Measurements from ENCODE around the gene CIBAR2. TPM values are rescaled to one million over a fixed set of nuclear protein-coding genes. Genes with fewer than 3 reads are reported as not detected.
A peak's percentile ranks its signal among the peaks of the same experiment; 100 is the strongest.

The CIBAR2 gene
- total RNA-seq, 3 donors from 2014 or later (not counting 1 experiment from before 2014, with no cell fraction given), result not detected

DNA sequence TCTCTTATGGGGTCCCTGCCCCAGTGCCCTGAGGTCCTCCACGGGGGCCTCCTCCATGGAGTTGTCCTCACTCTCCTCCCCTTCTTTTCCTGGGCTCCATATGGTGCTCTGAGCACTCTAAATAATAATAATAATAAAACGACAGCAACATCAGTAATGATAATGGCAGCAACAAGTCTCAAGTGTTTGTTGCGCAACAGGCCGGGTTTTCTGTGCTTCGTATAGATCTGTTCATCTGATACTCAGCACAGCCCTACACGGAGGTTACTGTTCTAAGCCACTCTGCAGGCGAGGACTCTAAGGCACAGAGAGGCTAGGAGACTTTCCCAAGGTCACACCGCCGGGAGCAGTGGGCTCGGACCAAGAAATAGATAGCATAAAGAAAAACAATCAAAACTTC, 13.7 kb downstream of the CIBAR2 start:
- peak overlapping the region; percentile 52 to 93 for H3K27ac Mint-ChIP-seq
- no peaks in the 10 kb centered on the region for H3K27me3 Mint-ChIP-seq (ENCODE audit: low read depth in 2 of 2)

DNA sequence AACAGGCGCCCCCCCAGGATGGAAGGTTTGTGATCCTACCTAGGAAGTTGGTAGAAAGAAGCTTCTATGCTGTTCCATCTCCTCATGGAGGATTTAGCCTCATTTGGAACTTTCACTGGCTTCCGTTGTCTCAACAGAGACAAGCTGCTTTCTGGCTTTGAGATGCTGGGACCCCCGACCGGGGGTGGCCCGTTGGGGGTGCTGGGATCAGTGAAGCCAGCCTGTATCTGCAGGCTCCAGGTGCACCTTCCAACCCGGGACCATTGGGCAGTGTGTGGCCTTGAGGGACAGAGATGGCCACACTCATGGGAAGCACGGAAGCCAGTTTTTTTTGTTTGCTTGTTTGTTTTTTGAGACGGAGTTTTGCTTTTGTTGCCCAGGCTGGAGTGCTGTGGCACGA, 15.4 kb downstream of the CIBAR2 start:
- Mint-ChIP-seq H3K27me3 (ENCODE audit: low read depth in 2 of 2) (no peaks in the 10 kb centered on the region), H3K4me1 (peaks cover 24 to 32% of the 10 kb centered on the region in 2 donors), H3K27ac (no peak overlapping the region), H3K4me3 (no peak overlapping the region), H3K9me3 (no peaks in the 10 kb centered on the region), H3K36me3 (no peaks in the 10 kb centered on the region)
- H3K36me3 ChIP-seq (ENCODE audit: control insufficient read depth, insufficient read depth, low read length), result no peaks in the 10 kb centered on the region
- no peaks in the 10 kb centered on the region for H3K9me3 ChIP-seq (ENCODE audit: control insufficient read depth, insufficient read depth, low read length)
- TF ChIP-seq, protein P1, sequence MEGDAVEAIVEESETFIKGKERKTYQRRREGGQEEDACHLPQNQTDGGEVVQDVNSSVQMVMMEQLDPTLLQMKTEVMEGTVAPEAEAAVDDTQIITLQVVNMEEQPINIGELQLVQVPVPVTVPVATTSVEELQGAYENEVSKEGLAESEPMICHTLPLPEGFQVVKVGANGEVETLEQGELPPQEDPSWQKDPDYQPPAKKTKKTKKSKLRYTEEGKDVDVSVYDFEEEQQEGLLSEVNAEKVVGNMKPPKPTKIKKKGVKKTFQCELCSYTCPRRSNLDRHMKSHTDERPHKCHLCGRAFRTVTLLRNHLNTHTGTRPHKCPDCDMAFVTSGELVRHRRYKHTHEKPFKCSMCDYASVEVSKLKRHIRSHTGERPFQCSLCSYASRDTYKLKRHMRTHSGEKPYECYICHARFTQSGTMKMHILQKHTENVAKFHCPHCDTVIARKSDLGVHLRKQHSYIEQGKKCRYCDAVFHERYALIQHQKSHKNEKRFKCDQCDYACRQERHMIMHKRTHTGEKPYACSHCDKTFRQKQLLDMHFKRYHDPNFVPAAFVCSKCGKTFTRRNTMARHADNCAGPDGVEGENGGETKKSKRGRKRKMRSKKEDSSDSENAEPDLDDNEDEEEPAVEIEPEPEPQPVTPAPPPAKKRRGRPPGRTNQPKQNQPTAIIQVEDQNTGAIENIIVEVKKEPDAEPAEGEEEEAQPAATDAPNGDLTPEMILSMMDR (IDR thresholded peaks at IDR 0.05), result no peak
- WGBS (ENCODE audit: insufficient coverage), result 88% methylated on average over 9 of the region's 9 CpGs
- H3K4me1 ChIP-seq (ENCODE audit: control insufficient read depth, insufficient read depth, low read length), result peaks cover 29% of the 10 kb centered on the region
- intact Hi-C loops (cut with micrococcal nuclease), result no loop called here
- no peak overlapping the region for H3K27ac ChIP-seq (ENCODE audit: low read length)
- H3K27me3 ChIP-seq (ENCODE audit: control insufficient read depth, insufficient read depth, low read length), result no peaks in the 10 kb centered on the region
- DNase-seq, result no peak
- ATAC-seq, result no peak
- no peak overlapping the region for H3K4me3 ChIP-seq (ENCODE audit: low read length)

More for the DNA sequence above, 13.7 kb downstream of the CIBAR2 start:
- peaks cover 40 to 48% of the 10 kb centered on the region in 2 donors for H3K4me1 Mint-ChIP-seq
- WGBS (ENCODE audit: insufficient coverage), result 88% methylated on average over 10 of the region's 10 CpGs
- H3K9me3 Mint-ChIP-seq, result no peaks in the 10 kb centered on the region
- no peaks in the 10 kb centered on the region for H3K36me3 Mint-ChIP-seq
- no peak overlapping the region for H3K27ac ChIP-seq (ENCODE audit: low read length)
- peak overlapping the region; percentile 29 for H3K4me3 Mint-ChIP-seq
- H3K27me3 ChIP-seq (ENCODE audit: control insufficient read depth, insufficient read depth, low read length), result no peaks in the 10 kb centered on the region
- no peak for ATAC-seq
- no peak overlapping the region for H3K4me3 ChIP-seq (ENCODE audit: low read length)
- peaks cover 45% of the 10 kb centered on the region for H3K4me1 ChIP-seq (ENCODE audit: control insufficient read depth, insufficient read depth, low read length)
- TF ChIP-seq, protein P1 (IDR thresholded peaks at IDR 0.05), result no peak
- no peaks in the 10 kb centered on the region for H3K9me3 ChIP-seq (ENCODE audit: control insufficient read depth, insufficient read depth, low read length)
- H3K36me3 ChIP-seq (ENCODE audit: control insufficient read depth, insufficient read depth, low read length), result no peaks in the 10 kb centered on the region
- intact Hi-C loops (cut with micrococcal nuclease), result no loop called here
- no peak for DNase-seq

DNA sequence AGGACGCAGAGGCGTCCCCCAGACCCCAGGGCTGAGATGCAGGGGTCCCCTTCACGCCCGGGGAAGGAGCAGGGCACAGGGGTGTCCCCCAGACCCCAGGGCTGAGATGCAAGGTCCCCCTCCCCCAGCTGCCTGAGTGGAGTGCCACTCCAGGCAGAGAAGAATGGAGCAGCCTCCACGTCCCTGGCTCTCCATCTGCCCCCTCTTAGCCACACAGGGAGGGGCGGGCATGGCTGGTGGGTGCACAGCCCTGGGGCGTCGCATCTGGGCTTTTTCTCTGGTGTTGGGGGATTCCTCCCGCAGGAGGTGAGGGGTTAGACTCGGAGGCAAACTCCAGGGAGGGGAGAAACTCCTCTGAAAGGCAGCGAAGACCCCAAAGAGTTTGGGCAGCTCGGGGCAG, 17.5 kb downstream of the CIBAR2 start:
- no peak for DNase-seq
- no peak for ATAC-seq
- H3K36me3 ChIP-seq (ENCODE audit: control insufficient read depth, insufficient read depth, low read length), result no peaks in the 10 kb centered on the region
- no peaks in the 10 kb centered on the region for H3K27me3 Mint-ChIP-seq (ENCODE audit: low read depth in 2 of 2)
- intact Hi-C loops (cut with micrococcal nuclease), result no loop called here
- H3K4me3 ChIP-seq (ENCODE audit: low read length), result no peak overlapping the region
- no peaks in the 10 kb centered on the region for H3K36me3 Mint-ChIP-seq
- WGBS (ENCODE audit: insufficient coverage), result 85% methylated on average over 12 of the region's 12 CpGs
- no peaks in the 10 kb centered on the region for H3K9me3 ChIP-seq (ENCODE audit: control insufficient read depth, insufficient read depth, low read length)
- no peaks in the 10 kb centered on the region for H3K27me3 ChIP-seq (ENCODE audit: control insufficient read depth, insufficient read depth, low read length)
- no peak overlapping the region for H3K27ac Mint-ChIP-seq
- TF ChIP-seq, protein P1 (IDR thresholded peaks at IDR 0.05), result no peak
- H3K27ac ChIP-seq (ENCODE audit: low read length), result no peak overlapping the region
- H3K4me1 Mint-ChIP-seq, result peaks cover 9 to 15% of the 10 kb centered on the region in 2 donors
- H3K4me1 ChIP-seq (ENCODE audit: control insufficient read depth, insufficient read depth, low read length), result peaks cover 25% of the 10 kb centered on the region
- no peaks in the 10 kb centered on the region for H3K9me3 Mint-ChIP-seq
- H3K4me3 Mint-ChIP-seq, result no peak overlapping the region

DNA sequence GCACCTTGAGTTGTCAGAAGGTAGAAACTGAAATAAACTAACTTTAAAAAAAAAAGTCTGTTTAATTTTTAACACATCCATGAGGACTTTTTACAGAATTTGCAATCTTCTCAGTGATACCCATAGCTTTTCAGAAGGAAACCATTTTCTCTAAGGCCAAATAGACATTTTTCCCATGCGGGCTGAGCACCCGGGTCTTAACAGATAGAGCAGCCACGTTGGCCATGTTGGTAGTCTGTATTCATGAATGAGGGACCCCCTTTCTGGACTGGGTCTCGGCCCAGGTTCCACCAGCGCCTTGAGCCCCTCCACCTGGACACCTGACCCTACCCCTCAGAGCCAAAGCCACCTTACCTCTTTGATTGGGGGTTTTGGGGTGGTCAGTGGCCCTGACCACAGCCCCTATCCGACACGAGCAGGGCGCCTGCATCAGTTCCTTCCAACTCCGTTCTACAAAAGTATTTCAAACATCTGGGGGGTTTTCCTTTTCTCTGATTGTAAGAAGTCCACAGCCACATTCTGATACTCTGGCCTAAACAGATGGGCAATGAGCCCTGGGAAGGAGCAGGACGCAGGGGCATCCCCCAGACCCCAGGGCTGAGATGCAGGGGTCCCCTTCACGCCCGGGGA, 18.0 kb downstream of the CIBAR2 start:
- Mint-ChIP-seq H3K4me1 (peaks cover 7 to 12% of the 10 kb centered on the region in 2 donors), H3K36me3 (no peaks in the 10 kb centered on the region), H3K27ac (no peak overlapping the region), H3K9me3 (no peaks in the 10 kb centered on the region), H3K4me3 (no peak overlapping the region), H3K27me3 (ENCODE audit: low read depth in 2 of 2) (no peaks in the 10 kb centered on the region)
- Histone ChIP-seq H3K27me3 (ENCODE audit: control insufficient read depth, insufficient read depth, low read length) (no peaks in the 10 kb centered on the region), H3K4me3 (ENCODE audit: low read length) (no peak overlapping the region), H3K27ac (ENCODE audit: low read length) (no peak overlapping the region), H3K36me3 (ENCODE audit: control insufficient read depth, insufficient read depth, low read length) (peaks cover 2% of the 10 kb centered on the region), H3K4me1 (ENCODE audit: control insufficient read depth, insufficient read depth, low read length) (peaks cover 20% of the 10 kb centered on the region), H3K9me3 (ENCODE audit: control insufficient read depth, insufficient read depth, low read length) (no peaks in the 10 kb centered on the region)
- ATAC-seq (no peak), DNase-seq (no peak)
- 89% methylated on average over 7 of the region's 12 CpGs for WGBS (ENCODE audit: insufficient coverage)
- intact Hi-C loops (cut with micrococcal nuclease), result no loop called here
- TF ChIP-seq, protein P1 (IDR thresholded peaks at IDR 0.05), result no peak

Data from natural killer cell (primary cell).